CD14-positive monocyte (primary cell): ENCODE data around the gene RPUSD3. TPM values are rescaled to one million over a fixed set of nuclear protein-coding genes. Genes with fewer than 3 reads are reported as not detected.

Source experiments
- DNase-seq, 3 donors: peaks; one replicate each; pipeline ENCODE4 v3.0.0-alpha.2; 2011 to 2022
- H2AFZ ChIP-seq: 2 replicates; pipeline ENCODE4 v1.6.0; 2012; ENCODE audit warnings: mild to moderate bottlenecking, low read depth, low read length, inconsistent platforms; ENCODE audit not compliant: insufficient read depth, poor library complexity, severe bottlenecking
- H3K27ac ChIP-seq, 2 donors: 1 replicate in 1 of 2; 2 replicates in 1 of 2; pipeline ENCODE4 v1.5.1; 2012 to 2013; ENCODE audit warnings: low read length in 2 of 2, control low read depth in 1 of 2, inconsistent platforms in 1 of 2, low read depth in 1 of 2, mild to moderate bottlenecking in 1 of 2
- H3K27me3 ChIP-seq, 2 donors: one replicate each; pipeline versions ENCODE4 v1.6.0 to v1.6.1; 2011 to 2013; ENCODE audit warnings: low read length in 2 of 2; ENCODE audit not compliant: control insufficient read depth in 2 of 2, insufficient read depth in 2 of 2
- H3K36me3 ChIP-seq, 2 donors: replicated peaks in 1 of 2; 1 replicate in 1 of 2; 2 replicates in 1 of 2; pipeline versions ENCODE4 v1.5.1 to v1.6.1; 2012 to 2013; ENCODE audit warnings: low read length in 2 of 2, control low read depth in 1 of 2, inconsistent platforms in 1 of 2, mild to moderate bottlenecking in 1 of 2; ENCODE audit not compliant: insufficient read depth in 2 of 2, control insufficient read depth in 1 of 2
- H3K4me1 ChIP-seq, 2 donors: 1 replicate in 1 of 2; 2 replicates in 1 of 2; pipeline versions ENCODE4 v1.5.1 to v1.6.1; 2012 to 2013; ENCODE audit warnings: low read length in 2 of 2, control low read depth in 1 of 2, inconsistent platforms in 1 of 2, mild to moderate bottlenecking in 1 of 2, moderate library complexity in 1 of 2; ENCODE audit not compliant: insufficient read depth in 2 of 2, control insufficient read depth in 1 of 2
- H3K4me2 ChIP-seq: replicated peaks from 2 replicates; pipeline ENCODE3; 2012; ENCODE audit warnings: low read length, moderate library complexity, mild to moderate bottlenecking; ENCODE audit not compliant: poor library complexity, severe bottlenecking; ENCODE audit errors: extremely low read depth
- H3K4me3 ChIP-seq, 3 experiments: fragments of 200-600 bp in 1 of 3; sonication (generic) in 1 of 3; replicated peaks in 1 of 3; 1 replicate in 2 of 3; 2 replicates in 1 of 3; pipeline ENCODE4 v1.5.1; 2011 to 2013; ENCODE audit warnings: low read length in 3 of 3, mild to moderate bottlenecking in 3 of 3, control low read depth in 2 of 3, low read depth in 2 of 3, inconsistent platforms in 1 of 3, moderate library complexity in 1 of 3
- H3K79me2 ChIP-seq: 2 replicates; pipeline ENCODE4 v1.6.0; 2012; ENCODE audit warnings: mild to moderate bottlenecking, control low read depth, inconsistent platforms, low read length, moderate library complexity; ENCODE audit not compliant: insufficient read depth
- H3K9ac ChIP-seq: 2 replicates; pipeline ENCODE4 v1.6.0; 2017; ENCODE audit warnings: low read length, mild to moderate bottlenecking; ENCODE audit not compliant: insufficient read depth, poor library complexity, severe bottlenecking
- H3K9me3 ChIP-seq, 2 donors: replicated peaks in 1 of 2; 1 replicate in 1 of 2; 2 replicates in 1 of 2; pipeline versions ENCODE4 v1.5.1 to v1.6.1; 2012 to 2013; ENCODE audit warnings: low read length in 2 of 2, control low read depth in 1 of 2; ENCODE audit not compliant: control insufficient read depth in 1 of 2, insufficient read depth in 1 of 2
- H4K20me1 ChIP-seq: 2 replicates; pipeline ENCODE4 v1.6.0; 2012; ENCODE audit warnings: mild to moderate bottlenecking, low read length, control low read depth, moderate library complexity; ENCODE audit not compliant: insufficient read depth
- H3K27ac Mint-ChIP-seq, 7 donors: one replicate each; pipeline ENCODE4 v1.8.0; 2020; ENCODE audit warnings: mild to moderate bottlenecking in 7 of 7, mixed read lengths in 7 of 7, moderate library complexity in 6 of 7, inconsistent platforms in 2 of 7
- H3K27me3 Mint-ChIP-seq, 3 donors: one replicate each; pipeline ENCODE4 v1.8.0; 2021 to 2022; ENCODE audit warnings: low read depth in 3 of 3, mild to moderate bottlenecking in 3 of 3, mixed read lengths in 3 of 3, moderate library complexity in 3 of 3, inconsistent platforms in 1 of 3
- H3K36me3 Mint-ChIP-seq, 2 donors: one replicate each; pipeline ENCODE4 v1.8.0; 2020; ENCODE audit warnings: mixed read lengths in 2 of 2, inconsistent platforms in 1 of 2, mild to moderate bottlenecking in 1 of 2
- H3K4me1 Mint-ChIP-seq: one replicate; pipeline ENCODE4 v1.8.0; 2020; ENCODE audit warnings: mild to moderate bottlenecking, mixed read lengths
- H3K4me3 Mint-ChIP-seq, 2 donors: one replicate each; pipeline ENCODE4 v1.8.0; 2020; ENCODE audit warnings: mild to moderate bottlenecking in 2 of 2, mixed read lengths in 2 of 2, moderate library complexity in 1 of 2
- H3K9me3 Mint-ChIP-seq, 7 donors: one replicate each; pipeline ENCODE4 v1.8.0; 2020 to 2022; ENCODE audit warnings: mixed read lengths in 7 of 7, mild to moderate bottlenecking in 6 of 7, moderate library complexity in 6 of 7, inconsistent platforms in 2 of 7
- WGBS: methylation state at CpG from one replicate; pipeline ENCODE4 v1.1.5; 2013; ENCODE audit warnings: missing lambda C conversion rate; ENCODE audit not compliant: insufficient coverage; 5-methylcytosine and 5-hydroxymethylcytosine counted together
- intact Hi-C, 2 donors: fragments of 100-400 bp; cut with micrococcal nuclease; formaldehyde crosslinking; loops; one replicate each; pipeline versions ENCODE4 v1.15.0 to v1.15.1; 2023
- polyA plus RNA-seq, 3 donors: library from polyadenylated mRNA; depleted of rRNA in 1 of 3; unstranded in 2 of 3; stranded (reverse) in 1 of 3; fragments of 300-500 nt in 2 of 3; fragments of >200 nt in 1 of 3; fragmentation: Illumina TruSeq in 2 of 3; gene quantifications; 1 replicate in 2 of 3; 2 replicates in 1 of 3; pipeline ENCODE4 v1.2.3, GENCODE V29; 2012 to 2021
- TF ChIP-seq, protein P1 (sequence below): fragments of 200-600 bp; IDR thresholded peaks from one replicate; pipeline ENCODE4 v1.8.0; 2022; ENCODE audit warnings: antibody characterized with exemption, mild to moderate bottlenecking

Gene RPUSD3
- polyA plus RNA-seq, 3 donors = 42.6 to 51.5 (median 43.4) TPM

DNA sequence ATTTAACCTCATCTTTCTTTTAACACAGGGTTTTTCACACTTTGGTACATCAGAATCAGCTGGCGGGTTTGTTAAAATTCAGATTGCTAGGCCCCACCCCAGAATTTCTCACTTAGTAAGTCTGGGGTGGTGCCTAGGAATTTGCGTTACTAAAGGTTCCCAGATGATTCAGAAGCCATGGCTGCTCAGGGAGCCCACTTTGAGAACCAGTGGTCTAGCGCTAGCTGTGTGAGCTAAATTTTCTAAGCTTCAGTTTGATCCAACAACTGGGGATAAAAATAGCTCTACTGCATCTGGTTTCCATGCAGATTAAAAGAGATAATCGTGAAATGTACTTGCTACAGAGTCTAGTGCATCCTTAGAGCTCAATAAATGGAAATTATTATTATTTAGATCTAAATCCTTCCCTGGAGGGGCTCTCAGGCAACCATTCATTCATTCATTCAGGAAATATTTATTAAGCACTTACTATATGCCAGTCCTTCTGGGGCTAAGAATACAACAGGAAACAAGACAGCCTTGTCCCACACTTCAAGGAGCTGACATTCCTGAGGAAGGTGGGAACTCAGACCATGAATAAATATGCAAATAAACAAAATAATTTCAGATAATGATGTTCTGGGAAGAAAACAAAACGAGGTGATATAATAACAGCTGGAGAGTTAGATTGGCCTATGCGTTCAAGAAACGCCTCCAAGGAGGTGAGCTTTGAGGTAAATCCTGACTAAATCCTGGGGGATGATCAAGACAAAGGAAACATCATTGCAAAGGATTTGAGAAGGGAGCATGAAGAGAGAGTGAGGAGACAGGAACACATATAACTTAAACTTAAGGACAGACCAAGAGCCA is 40.1 kb upstream of the RPUSD3 start:
- Mint-ChIP-seq H3K27me3 (peaks cover 2% of the 10 kb centered on the region in 3 donors), H3K4me3 (no peak overlapping the region), H3K36me3 (no peaks in the 10 kb centered on the region), H3K27ac (no peak overlapping the region), H3K9me3 (peaks cover 0 to 2% (median 0%) of the 10 kb centered on the region in 7 donors), H3K4me1 (peaks cover 2% of the 10 kb centered on the region)
- no peak overlapping the region for H2AFZ ChIP-seq
- WGBS = 97% methylated on average over 5 of the region's 7 CpGs
- no peak overlapping the region for H3K9ac ChIP-seq
- no peak overlapping the region for H3K4me3 ChIP-seq
- H3K79me2 ChIP-seq = no peaks in the 10 kb centered on the region
- H3K4me1 ChIP-seq = no peaks in the 10 kb centered on the region
- H3K9me3 ChIP-seq = no peaks in the 10 kb centered on the region
- H3K4me2 ChIP-seq = no peak overlapping the region
- no peak overlapping the region for H3K27ac ChIP-seq
- TF ChIP-seq, protein P1, sequence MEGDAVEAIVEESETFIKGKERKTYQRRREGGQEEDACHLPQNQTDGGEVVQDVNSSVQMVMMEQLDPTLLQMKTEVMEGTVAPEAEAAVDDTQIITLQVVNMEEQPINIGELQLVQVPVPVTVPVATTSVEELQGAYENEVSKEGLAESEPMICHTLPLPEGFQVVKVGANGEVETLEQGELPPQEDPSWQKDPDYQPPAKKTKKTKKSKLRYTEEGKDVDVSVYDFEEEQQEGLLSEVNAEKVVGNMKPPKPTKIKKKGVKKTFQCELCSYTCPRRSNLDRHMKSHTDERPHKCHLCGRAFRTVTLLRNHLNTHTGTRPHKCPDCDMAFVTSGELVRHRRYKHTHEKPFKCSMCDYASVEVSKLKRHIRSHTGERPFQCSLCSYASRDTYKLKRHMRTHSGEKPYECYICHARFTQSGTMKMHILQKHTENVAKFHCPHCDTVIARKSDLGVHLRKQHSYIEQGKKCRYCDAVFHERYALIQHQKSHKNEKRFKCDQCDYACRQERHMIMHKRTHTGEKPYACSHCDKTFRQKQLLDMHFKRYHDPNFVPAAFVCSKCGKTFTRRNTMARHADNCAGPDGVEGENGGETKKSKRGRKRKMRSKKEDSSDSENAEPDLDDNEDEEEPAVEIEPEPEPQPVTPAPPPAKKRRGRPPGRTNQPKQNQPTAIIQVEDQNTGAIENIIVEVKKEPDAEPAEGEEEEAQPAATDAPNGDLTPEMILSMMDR = no peak
- H4K20me1 ChIP-seq = no peaks in the 10 kb centered on the region
- H3K27me3 ChIP-seq = no peaks in the 10 kb centered on the region
- intact Hi-C loops = no loop called here
- no peaks in the 10 kb centered on the region for H3K36me3 ChIP-seq
- no peak for DNase-seq

DNA sequence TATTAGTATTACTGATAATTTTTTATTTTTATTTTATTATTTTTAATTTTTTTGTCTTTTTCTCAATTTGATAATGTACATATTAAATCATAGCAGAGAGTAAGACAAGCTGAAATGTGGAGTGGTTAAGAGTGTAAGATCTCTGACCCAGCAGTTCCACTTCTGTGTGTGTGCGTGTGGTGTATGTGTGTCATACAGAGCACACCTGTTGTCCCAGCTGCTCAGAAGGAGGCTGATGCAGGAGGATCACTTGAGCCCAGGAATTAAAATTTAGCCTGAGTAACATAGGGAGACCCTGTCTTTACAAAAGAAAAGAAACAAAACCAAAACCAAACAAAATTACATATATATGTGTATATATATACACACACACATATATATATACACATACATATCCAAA is 37.6 kb upstream of the RPUSD3 start:
- Histone ChIP-seq H3K27me3 (no peaks in the 10 kb centered on the region), H3K9me3 (no peaks in the 10 kb centered on the region), H4K20me1 (no peaks in the 10 kb centered on the region), H3K79me2 (no peaks in the 10 kb centered on the region), H3K4me3 (no peak overlapping the region), H3K36me3 (no peaks in the 10 kb centered on the region), H3K4me1 (no peaks in the 10 kb centered on the region), H2AFZ (no peak overlapping the region), H3K9ac (no peak overlapping the region), H3K4me2 (no peak overlapping the region), H3K27ac (no peak overlapping the region)
- Mint-ChIP-seq H3K36me3 (no peaks in the 10 kb centered on the region), H3K4me1 (no peaks in the 10 kb centered on the region), H3K9me3 (peaks cover 0 to 2% (median 0%) of the 10 kb centered on the region in 7 donors), H3K27ac (no peak overlapping the region), H3K27me3 (peaks cover 0 to 3% (median 2%) of the 10 kb centered on the region in 3 donors), H3K4me3 (no peak overlapping the region)
- TF ChIP-seq, protein P1 = no peak
- WGBS = 100% methylated on average over 1 of the region's 1 CpG
- intact Hi-C loops = no loop called here
- no peak for DNase-seq
